ENCODE data around the gene C19orf33.

Gene C19orf33

DNA sequence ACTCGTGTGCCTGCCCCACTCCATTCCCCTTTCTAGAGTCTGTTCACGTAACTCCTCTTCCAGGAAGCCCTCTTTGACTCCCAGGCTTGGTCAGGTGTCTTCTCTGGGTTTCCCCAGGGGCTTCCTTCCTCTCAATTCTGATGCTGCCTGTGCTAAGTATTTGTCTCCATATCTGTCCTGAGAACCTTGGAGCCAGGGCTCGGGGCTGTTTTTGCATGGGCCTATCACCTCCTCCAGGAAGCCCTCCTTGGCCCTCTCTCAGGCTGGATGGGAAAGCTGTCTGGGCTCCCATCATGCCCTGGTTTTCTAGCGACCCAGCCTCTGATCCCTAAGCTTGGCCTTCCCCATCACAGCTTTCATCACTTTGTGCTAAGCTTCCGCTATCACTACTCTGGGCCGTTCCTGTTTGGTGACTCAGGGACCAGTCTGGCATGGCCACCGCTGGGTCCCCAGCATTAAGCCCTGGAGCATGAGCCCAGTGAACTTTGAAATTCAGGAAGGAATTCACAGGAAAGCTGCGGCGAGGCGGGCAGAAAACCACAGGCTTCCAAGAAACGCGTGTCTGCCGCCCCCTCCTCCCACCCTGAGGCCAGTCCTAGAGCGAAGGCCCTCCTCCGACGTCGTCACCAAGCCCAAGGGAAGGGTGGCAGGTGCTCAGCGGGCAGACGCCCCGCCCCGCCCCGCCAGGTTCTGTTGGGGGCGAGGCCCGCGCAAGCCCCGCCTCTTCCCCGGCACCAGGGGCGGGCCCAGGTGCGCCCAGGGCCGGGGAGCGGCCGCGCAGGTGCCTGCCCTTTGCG is 40.2 kb upstream of the C19orf33 start:
- DNase-seq (ENCODE audit: low spot score): no peak
- H3K4me3 ChIP-seq (ENCODE audit: severe bottlenecking): peak overlapping the region; percentile 68
- H3K36me3 ChIP-seq (ENCODE audit: low read depth): no peaks in the 10 kb centered on the region
- H3K27me3 ChIP-seq (ENCODE audit: insufficient read depth, poor library complexity, severe bottlenecking): no peaks in the 10 kb centered on the region
- no peaks in the 10 kb centered on the region for H3K9me3 ChIP-seq (ENCODE audit: severe bottlenecking)
- TF ChIP-seq, protein P1, sequence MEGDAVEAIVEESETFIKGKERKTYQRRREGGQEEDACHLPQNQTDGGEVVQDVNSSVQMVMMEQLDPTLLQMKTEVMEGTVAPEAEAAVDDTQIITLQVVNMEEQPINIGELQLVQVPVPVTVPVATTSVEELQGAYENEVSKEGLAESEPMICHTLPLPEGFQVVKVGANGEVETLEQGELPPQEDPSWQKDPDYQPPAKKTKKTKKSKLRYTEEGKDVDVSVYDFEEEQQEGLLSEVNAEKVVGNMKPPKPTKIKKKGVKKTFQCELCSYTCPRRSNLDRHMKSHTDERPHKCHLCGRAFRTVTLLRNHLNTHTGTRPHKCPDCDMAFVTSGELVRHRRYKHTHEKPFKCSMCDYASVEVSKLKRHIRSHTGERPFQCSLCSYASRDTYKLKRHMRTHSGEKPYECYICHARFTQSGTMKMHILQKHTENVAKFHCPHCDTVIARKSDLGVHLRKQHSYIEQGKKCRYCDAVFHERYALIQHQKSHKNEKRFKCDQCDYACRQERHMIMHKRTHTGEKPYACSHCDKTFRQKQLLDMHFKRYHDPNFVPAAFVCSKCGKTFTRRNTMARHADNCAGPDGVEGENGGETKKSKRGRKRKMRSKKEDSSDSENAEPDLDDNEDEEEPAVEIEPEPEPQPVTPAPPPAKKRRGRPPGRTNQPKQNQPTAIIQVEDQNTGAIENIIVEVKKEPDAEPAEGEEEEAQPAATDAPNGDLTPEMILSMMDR (IDR thresholded peaks at IDR 0.05; ENCODE audit: poor library complexity, severe bottlenecking): no peak
- H3K4me1 ChIP-seq (ENCODE audit: insufficient read depth, poor library complexity, severe bottlenecking): peaks cover 26% of the 10 kb centered on the region
- H3K27ac ChIP-seq (ENCODE audit: poor library complexity, severe bottlenecking): peak overlapping the region; percentile 87
- peak; percentile 3 for ATAC-seq (ENCODE audit: low read depth)

DNA sequence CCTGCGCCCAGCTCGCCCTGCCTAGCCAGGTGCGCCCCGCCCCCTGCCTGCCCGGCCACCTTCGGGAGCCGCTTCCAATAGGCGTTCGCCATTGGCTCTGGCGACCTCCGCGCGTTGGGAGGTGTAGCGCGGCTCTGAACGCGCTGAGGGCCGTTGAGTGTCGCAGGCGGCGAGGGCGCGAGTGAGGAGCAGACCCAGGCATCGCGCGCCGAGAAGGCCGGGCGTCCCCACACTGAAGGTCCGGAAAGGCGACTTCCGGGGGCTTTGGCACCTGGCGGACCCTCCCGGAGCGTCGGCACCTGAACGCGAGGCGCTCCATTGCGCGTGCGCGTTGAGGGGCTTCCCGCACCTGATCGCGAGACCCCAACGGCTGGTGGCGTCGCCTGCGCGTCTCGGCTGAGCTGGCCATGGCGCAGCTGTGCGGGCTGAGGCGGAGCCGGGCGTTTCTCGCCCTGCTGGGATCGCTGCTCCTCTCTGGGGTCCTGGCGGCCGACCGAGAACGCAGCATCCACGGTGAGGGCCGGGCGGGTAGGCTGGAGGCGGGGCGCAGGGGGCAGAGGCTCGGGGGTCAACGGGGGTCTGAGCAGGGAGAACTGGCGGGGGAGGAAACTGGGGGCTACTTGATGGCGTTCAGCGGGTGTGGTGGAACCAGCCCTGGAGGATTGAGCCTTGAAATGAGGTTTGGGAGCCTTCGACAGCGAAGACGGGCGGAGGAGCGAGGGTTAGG is 39.4 kb upstream of the C19orf33 start, which contains the start of gene SPINT2:
Gene SPINT2, plus strand, starts transcription at position 88 of the 727 bp plus-strand sequence. Its CDS starts 320 bp downstream, at position 408.
- DNase-seq (ENCODE audit: low spot score) (peak; percentile 96), ATAC-seq (ENCODE audit: low read depth) (peak; percentile 73)
- TF ChIP-seq, protein P1 (IDR thresholded peaks at IDR 0.05; ENCODE audit: poor library complexity, severe bottlenecking): no peak
- peaks cover 26% of the 10 kb centered on the region for H3K4me1 ChIP-seq (ENCODE audit: insufficient read depth, poor library complexity, severe bottlenecking)
- H3K27ac ChIP-seq (ENCODE audit: poor library complexity, severe bottlenecking): peak within 1 kb of the TSS; percentile 87
- no peaks in the 10 kb centered on the region for H3K27me3 ChIP-seq (ENCODE audit: insufficient read depth, poor library complexity, severe bottlenecking)
- no peaks in the 10 kb centered on the region for H3K9me3 ChIP-seq (ENCODE audit: severe bottlenecking)
- H3K36me3 ChIP-seq (ENCODE audit: low read depth): no peaks in the 10 kb centered on the region; the same call in 1 of the 2 replicates
- peak within 1 kb of the TSS; percentile 68 for H3K4me3 ChIP-seq (ENCODE audit: severe bottlenecking)

DNA sequence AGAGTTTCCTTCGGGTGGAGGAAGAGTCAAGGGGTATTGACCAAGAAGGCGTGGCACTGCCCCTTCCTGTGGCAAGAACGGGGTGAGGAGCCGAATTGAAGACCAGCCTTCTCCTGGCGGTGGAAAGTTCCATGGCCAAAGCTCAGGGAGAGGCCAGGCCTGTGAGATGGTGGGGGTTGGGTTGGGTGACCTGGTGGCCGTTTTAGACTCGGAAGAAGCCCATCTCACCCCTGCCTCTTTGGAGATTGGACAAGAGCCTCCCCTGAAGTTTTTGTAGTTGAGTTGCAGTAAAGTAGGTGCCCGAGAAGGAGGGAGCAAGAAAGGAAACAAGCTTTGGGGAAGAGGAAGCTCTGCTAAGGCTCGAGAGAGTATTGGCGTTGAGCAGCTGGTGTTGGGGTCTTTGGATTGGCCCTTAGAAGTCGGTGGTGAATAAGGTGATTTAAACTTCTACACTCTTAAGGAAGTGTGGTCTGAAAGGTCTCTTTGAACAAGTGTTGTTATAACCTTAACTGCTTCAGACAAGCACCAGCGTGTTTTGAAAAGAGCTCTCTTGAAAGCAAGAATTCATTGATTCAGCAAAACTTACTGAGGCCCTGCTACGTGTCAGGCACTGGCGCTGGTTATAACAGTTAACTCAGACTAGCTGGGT is 38.7 kb upstream of the C19orf33 start:
- Histone ChIP-seq H3K36me3 (ENCODE audit: low read depth) (peaks cover 7% of the 10 kb centered on the region), H3K4me3 (ENCODE audit: severe bottlenecking) (peak overlapping the region; percentile 68), H3K9me3 (ENCODE audit: severe bottlenecking) (no peaks in the 10 kb centered on the region), H3K27me3 (ENCODE audit: insufficient read depth, poor library complexity, severe bottlenecking) (no peaks in the 10 kb centered on the region), H3K4me1 (ENCODE audit: insufficient read depth, poor library complexity, severe bottlenecking) (peaks cover 32% of the 10 kb centered on the region), H3K27ac (ENCODE audit: poor library complexity, severe bottlenecking) (peak overlapping the region; percentile 87)
- DNase-seq (ENCODE audit: low spot score): no peak
- TF ChIP-seq, protein P1 (IDR thresholded peaks at IDR 0.05; ENCODE audit: poor library complexity, severe bottlenecking): no peak
- ATAC-seq (ENCODE audit: low read depth): peak; percentile 7; the same call in 1 of the 3 replicates

DNA sequence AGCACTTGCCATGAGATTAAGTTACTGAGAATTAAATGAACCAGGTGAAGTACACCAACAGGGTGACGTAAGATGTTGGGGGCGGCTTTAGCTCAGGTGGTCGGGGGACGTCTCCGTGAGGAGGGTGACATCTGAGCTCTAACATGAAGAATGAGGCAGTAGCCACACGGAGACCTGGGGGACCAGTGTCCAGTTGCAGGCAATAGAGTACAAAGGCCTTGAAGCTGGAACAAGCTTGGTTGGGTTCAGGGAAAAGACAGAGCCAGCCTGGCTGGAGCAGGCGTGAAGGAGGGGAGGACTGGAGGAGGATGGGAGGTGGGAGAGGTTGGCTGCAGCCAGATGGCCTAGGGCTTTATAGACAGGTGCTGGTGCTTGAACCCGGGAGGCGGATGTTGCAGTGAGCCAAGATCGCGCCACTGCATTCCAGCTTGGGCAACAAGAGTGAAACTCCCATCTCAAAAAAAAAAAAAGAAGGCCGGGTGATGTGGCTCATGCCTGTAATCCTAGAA is 38.1 kb upstream of the C19orf33 start:
- TF ChIP-seq, protein P1 (IDR thresholded peaks at IDR 0.05; ENCODE audit: poor library complexity, severe bottlenecking): no peak
- H3K4me3 ChIP-seq (ENCODE audit: severe bottlenecking): peak overlapping the region; percentile 68
- peaks cover 13% of the 10 kb centered on the region for H3K36me3 ChIP-seq (ENCODE audit: low read depth)
- no peaks in the 10 kb centered on the region for H3K27me3 ChIP-seq (ENCODE audit: insufficient read depth, poor library complexity, severe bottlenecking)
- no peak for DNase-seq (ENCODE audit: low spot score)
- no peaks in the 10 kb centered on the region for H3K9me3 ChIP-seq (ENCODE audit: severe bottlenecking)
- peak overlapping the region; percentile 87 for H3K27ac ChIP-seq (ENCODE audit: poor library complexity, severe bottlenecking)
- ATAC-seq (ENCODE audit: low read depth): peak; percentile 7; the same call in 2 of the 3 replicates
- H3K4me1 ChIP-seq (ENCODE audit: insufficient read depth, poor library complexity, severe bottlenecking): peaks cover 34% of the 10 kb centered on the region

Measured in RWPE2 (cell line).